HG03095 (cell line): ENCODE data around the gene GABRG3.

Experiments used
- ATAC-seq: cut with Tn5 transposase; IDR thresholded peaks from one replicate; pipeline ENCODE4 v1.9.1; 2021; ENCODE audit warnings: moderate library complexity; ENCODE audit not compliant: unreplicated experiment

The GABRG3 gene

DNA sequence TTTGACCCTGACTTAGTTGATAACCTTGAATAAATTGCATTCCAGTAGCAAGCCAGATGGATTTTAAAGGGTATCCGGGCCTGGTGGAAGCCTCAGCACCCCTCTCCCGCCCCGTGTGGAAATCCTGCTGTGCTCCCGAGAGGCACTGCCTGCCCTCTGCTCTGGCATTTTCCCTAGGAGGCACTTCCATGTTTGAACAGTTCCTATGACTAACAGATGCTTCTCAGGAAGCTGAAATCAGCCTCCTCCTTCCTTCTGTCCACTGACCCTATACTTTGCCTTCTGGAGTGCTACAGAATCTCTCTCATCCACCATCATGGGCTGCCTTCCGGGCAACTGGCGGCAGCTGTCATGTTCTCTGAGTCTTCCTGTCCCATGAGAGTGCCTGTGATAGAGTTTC, 90.8 kb downstream of the GABRG3 start:
- ATAC-seq, result no peak

DNA sequence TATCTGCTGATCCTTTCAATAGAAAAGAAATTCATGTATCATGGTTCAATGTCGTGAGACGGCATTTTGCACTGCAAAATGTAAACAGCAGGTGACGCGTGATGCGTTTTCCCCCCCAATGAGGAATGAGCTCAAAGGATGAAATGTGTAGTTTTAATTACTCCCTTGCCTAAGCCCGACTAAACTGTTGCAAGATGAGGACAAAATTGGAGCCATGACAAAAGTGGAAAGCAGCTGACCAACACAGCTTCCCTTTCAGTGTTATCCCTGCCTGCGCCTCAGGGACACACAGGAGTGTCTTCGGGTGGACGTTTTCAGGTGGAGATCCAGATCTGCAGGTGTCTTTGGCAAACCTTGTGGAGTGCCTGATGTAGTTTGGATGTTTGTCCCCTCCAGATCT, 92.0 kb downstream of the GABRG3 start:
- ATAC-seq, result no peak

- no peak for ATAC-seq
Measured at GRCh38 chr15:27064080-27064479, 93.1 kb downstream of the GABRG3 start.

- ATAC-seq, result no peak
Measured at GRCh38 chr15:27065151-27065550, 94.2 kb downstream of the GABRG3 start.

DNA sequence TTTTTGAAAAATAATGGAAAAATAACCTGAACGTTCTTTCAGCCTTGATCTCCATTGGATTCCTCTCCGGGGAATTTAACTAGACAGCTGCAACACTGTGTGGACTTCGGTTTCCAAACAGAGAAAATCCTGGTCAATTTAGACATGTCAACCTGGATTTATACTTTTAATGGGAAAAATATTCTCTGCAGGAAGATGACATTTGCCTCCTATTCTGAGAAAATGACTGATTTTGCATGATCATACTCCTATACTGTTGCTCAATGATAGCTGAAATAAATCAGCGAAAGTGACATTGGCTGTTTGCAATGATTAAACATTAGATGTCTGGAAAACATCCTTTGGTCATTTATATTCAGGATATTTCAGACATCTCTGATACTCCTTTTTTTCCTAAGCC, 94.8 kb downstream of the GABRG3 start:
- no peak for ATAC-seq

DNA sequence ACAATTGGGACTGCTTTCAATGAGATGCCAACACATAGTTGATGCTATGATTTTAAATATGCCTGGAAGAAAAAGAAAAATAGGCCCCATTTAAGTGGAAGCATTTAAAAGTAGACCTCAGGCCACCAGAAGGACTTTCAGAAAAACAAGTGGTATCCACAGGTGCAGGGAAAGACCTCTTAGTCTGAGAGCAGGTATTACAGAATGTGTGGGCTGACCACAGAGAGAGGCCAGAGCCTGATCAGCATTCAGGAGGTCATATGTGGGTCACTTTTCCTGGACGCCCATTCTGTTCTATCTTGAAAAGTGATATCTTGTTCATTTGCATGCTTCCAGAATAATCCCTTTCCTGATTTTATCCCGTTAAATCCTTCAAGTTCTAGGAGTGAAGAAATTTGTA, 95.5 kb downstream of the GABRG3 start:
- no peak for ATAC-seq

DNA sequence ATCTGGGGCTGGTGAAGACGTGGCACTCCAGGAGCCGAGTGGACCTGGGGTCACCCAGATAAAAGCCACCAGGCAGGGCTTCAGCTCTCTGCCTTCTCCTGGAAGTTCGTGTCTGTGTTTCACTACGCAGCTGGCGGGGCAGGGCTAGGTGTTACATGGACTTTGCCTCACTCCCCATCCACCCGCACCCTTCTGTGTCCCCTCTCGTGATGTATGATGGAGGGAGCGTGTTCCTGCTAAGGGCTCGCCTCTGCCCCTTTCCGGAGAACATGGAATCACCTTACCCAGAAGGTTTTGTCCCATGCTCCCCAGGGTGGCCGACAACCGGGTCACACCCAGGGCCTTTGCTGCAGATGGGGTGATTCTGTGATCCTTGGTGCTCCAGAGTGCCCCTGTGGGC, 96.2 kb downstream of the GABRG3 start:
- no peak for ATAC-seq

DNA sequence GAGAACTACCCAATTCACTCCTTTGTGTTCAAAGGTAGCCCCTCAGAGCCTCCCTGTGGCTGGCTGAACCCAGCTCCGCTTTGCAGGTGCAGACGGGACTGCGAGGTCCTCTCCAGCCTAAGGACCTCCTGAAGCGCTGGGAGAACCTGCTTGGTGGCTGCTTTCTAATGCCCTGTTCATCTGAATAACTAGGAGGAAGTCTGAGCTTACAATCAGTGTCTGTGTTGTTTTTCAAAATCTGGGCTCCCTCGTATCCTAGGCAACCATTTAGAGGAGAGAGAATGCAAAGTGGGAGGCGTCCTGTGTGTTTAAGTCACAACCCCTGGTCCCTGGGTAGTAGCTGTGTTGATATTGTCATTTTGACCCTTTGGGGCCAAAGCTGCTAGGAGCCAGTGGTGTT, 99.9 kb downstream of the GABRG3 start:
- no peak for ATAC-seq

DNA sequence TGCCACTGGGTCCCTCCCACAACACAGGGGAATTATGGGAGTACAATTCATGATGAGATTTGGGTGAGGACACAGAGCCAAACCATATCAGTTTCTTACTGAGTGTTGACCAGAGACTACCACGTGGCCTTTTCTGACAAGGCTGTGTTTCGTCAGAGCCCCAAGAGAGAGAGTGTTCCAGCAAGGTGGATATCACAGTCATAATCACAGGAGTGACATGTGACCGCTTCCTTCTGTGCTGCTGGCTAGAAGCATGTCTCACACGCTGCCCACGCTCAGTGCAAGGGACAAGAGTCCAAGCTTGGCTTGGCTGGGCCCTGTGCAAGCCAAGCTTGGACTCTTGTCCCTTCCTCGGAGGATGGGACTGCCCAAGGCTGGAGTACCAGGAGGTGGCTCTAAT, 103.2 kb downstream of the GABRG3 start:
- no peak for ATAC-seq

GRCh38 chr15:27077790-27078189, 106.8 kb downstream of the GABRG3 start:
- ATAC-seq, result no peak

DNA sequence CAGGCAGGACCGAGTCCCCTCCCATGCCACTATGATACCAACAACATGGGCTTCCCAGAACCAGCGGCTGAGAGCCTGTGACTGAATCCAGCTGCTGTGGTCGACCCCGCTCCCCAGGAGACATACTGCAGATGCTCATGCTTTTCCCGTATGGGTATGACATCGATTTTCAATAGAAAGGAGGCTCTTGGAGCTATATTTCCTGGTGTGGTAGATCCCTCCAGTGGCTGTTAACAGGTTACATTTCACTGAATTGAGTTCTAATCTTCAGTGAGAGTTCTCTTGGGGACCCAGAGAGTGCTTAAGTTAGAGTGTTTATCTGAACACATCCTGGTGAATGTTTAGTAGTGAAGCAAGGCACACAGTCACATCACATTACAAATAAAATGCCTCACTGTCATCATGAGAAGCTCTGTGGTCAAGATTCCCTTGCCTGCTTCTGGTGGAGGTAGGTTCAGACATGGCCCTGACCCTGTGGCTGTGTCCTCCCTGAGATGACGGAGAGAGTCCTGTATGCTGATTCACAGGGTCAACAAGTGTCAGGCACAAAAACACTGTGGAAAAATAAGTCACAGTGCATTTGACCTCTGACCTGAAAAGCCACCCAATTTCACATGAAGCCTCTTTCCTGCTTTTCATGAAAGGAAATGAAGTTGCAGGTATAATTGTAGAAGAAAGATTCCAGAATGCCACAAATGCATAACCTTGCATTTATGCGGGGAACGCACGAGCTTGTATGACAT, 110.9 kb downstream of the GABRG3 start:
- ATAC-seq, result no peak

GRCh38 chr15:27082526-27082925, 111.5 kb downstream of the GABRG3 start:
- ATAC-seq, result no peak

GRCh38 chr15:27084844-27085243, 113.9 kb downstream of the GABRG3 start:
- no peak for ATAC-seq

DNA sequence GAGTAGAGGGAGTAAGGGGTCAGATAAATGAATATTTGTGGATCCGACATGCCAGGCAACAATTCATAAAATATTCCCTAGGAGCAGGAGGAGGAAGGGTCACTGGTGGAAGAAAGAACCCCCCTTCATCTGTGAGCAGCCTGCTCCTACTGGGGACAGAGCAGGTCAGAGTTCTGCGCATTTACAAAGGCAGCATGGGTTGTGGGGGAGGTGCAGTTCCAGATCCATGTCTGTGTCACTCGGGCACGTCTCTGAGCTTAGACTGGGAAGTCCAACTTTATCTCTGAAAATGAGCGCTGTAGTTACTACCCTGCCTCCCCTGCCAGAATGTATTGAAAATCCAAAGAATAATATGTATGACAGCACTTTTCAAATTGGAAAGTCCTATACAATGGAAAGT, 115.2 kb downstream of the GABRG3 start:
- no peak for ATAC-seq

DNA sequence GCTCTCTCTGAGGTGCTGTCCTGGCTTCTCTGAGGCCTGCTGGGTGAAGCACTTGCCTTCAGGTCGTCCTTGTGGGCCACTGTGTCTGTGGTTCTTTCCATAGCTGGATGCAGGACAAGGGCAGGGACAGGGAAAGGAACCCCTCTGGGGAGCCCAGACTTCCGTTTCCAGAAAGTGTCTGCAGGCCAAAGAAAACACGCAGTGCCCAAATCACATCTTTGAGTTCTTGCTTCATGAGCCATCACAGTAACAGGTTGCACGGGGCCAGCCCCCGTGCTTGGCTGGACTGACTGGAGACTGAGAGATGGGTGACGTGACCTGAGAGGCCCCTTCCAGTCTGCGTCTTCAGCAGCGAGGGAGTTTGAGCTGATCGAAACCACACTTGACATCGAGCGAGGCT, 115.8 kb downstream of the GABRG3 start:
- ATAC-seq, result no peak

- no peak for ATAC-seq
Measured at GRCh38 chr15:27087651-27088583, 116.9 kb downstream of the GABRG3 start.

DNA sequence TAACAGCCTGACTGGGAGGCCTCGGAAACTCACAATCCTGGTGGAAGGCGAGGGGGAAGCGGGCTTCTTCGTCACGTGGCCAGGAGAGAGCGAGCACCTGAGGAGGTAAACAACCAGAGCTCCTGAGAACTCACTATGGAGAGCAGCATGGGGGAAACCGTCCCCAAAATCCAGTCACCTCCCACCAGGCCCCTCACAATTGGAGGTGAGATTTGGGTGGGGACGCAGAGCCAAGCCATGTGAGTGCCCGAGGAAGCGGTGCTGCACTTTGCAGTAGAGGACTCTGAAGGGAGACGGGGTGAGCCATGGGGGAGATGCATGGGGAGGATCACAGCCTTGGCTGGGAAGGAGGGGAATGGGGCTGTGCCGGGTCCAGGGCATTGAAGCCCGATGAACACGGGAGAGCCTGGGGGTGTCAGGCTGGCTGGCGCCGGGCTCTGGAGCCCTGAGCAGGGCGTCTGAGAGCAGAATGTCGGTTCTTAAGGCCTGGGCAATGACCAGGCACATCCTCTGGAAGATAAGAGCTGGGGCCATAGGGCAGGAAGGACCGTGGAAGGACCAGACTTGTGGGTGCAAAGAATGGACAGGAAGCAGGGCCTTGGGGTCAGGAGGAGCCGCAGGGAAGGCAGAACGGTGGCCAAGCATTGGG, 117.7 kb downstream of the GABRG3 start:
- ATAC-seq, result no peak

- no peak for ATAC-seq
Measured at GRCh38 chr15:27089233-27089586, 118.2 kb downstream of the GABRG3 start.

- no peak for ATAC-seq
Measured at GRCh38 chr15:27089676-27090075, 118.7 kb downstream of the GABRG3 start.

GRCh38 chr15:27091270-27091940, 120.4 kb downstream of the GABRG3 start:
- no peak for ATAC-seq

DNA sequence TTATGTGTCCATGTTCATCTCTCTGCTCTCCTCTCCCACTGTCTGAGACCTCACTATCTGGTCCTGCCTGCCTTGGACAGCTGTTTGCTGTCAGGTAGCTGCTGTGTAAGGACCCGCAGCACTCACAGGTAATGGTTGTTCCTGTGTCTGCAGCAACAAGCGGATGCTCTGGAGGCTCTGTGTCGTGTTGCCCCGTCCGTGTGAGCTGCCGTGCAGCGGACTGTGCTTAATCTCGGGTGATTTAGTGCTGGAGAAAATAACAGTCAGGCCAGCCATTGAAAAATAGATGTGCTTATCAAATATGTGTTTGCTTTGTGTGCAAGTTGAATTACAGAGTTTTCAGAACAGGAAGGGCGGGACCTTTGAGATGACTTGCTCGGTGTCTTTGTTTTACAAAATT, 121.4 kb downstream of the GABRG3 start:
- no peak for ATAC-seq
